SW 1271 (cell line): ENCODE results near the gene ITPR2.

Source experiments
- DNase-seq, 2 experiments: peaks; one replicate each; lab custom pipeline; 2025; lab: John Stamatoyannopoulos, UW

The ITPR2 gene

GRCh38 chr12:26821212-26821701 lies 11.7 kb downstream of the ITPR2 start:
- DNase-seq: no peak

GRCh38 chr12:26818636-26819035 lies 14.4 kb downstream of the ITPR2 start:
- DNase-seq: no peak

- no peak for DNase-seq
These were observed 14.8 kb downstream of the ITPR2 start for GRCh38 chr12:26818201-26818600.

GRCh38 chr12:26817183-26817591 lies 15.8 kb downstream of the ITPR2 start:
- no peak for DNase-seq

GRCh38 chr12:26813812-26814211 lies 19.2 kb downstream of the ITPR2 start:
- no peak for DNase-seq

GRCh38 chr12:26810330-26810729 lies 22.7 kb downstream of the ITPR2 start:
- DNase-seq: no peak

- DNase-seq: no peak
These were observed 23.2 kb downstream of the ITPR2 start for GRCh38 chr12:26809611-26810285.

- DNase-seq: no peak
These were observed 24.1 kb downstream of the ITPR2 start for GRCh38 chr12:26808766-26809476.

- no peak for DNase-seq
These were observed 25.7 kb downstream of the ITPR2 start for GRCh38 chr12:26807292-26807691.

- no peak for DNase-seq
These were observed 26.4 kb downstream of the ITPR2 start for GRCh38 chr12:26806556-26806955.

GRCh38 chr12:26805401-26805971 lies 27.5 kb downstream of the ITPR2 start:
- DNase-seq: no peak

GRCh38 chr12:26803552-26803951 lies 29.4 kb downstream of the ITPR2 start:
- DNase-seq: peak in 1 of 2 experiments; percentile 36

- DNase-seq: no peak
These were observed 31.5 kb downstream of the ITPR2 start for GRCh38 chr12:26801486-26801885.

GRCh38 chr12:26800858-26801257 lies 32.1 kb downstream of the ITPR2 start:
- DNase-seq: no peak

GRCh38 chr12:26800347-26800746 lies 32.6 kb downstream of the ITPR2 start:
- DNase-seq: no peak

- no peak for DNase-seq
These were observed 33.3 kb downstream of the ITPR2 start for GRCh38 chr12:26799741-26800140.

GRCh38 chr12:26798640-26799039 lies 34.4 kb downstream of the ITPR2 start:
- DNase-seq: no peak

- no peak for DNase-seq
These were observed 35.0 kb downstream of the ITPR2 start for GRCh38 chr12:26798023-26798422.

- no peak for DNase-seq
These were observed 37.1 kb downstream of the ITPR2 start for GRCh38 chr12:26795910-26796309.

- no peak for DNase-seq
These were observed 41.6 kb downstream of the ITPR2 start for GRCh38 chr12:26791301-26791791.

- DNase-seq: no peak
These were observed 42.4 kb downstream of the ITPR2 start for GRCh38 chr12:26790645-26790994.

- peak in 1 of 2 experiments; percentile 48 for DNase-seq
These were observed 43.0 kb downstream of the ITPR2 start for GRCh38 chr12:26789731-26790644.
